GM12878 (cell line): ENCODE results near the gene C1RL. TPM values are rescaled to one million over a fixed set of nuclear protein-coding genes. Genes with fewer than 3 reads are reported as not detected.

Experiments
- ATAC-seq: fragments of 200-7000 bp; cut with Tn5 transposase; 3 replicates; pipeline ENCODE4 v1.9.1; 2020; ENCODE audit warnings: mild to moderate bottlenecking, moderate library complexity
- BruUV-seq: library from RNA; stranded (reverse); fragments of 400-500 nt; replicated peaks from 2 replicates; lab custom pipeline; 2021; lab: Mats Ljungman, UMichigan
- CTCF ChIA-PET: fragments of 300-600 bp; sonication (Branson Sonifier 250); formaldehyde crosslinking; extraction: SDS; loops from one replicate; lab custom pipeline; 2021; ENCODE audit warnings: inconsistent platforms; lab: Yijun Ruan, JAX
- POLR2A ChIA-PET: fragments of 350-600 bp; formaldehyde crosslinking; extraction: SDS; loops from one replicate; lab custom pipeline; 2021; ENCODE audit warnings: inconsistent platforms; lab: Charles Lee
- RAD21 ChIA-PET: fragments of 300-600 bp; sonication (Branson Sonifier 250); formaldehyde crosslinking; loops from one replicate; lab custom pipeline; 2023; ENCODE audit warnings: antibody characterized with exemption; ENCODE audit not compliant: unreplicated experiment; lab: Charles Lee
- SMC1A ChIA-PET: fragments of 300-600 bp; sonication (Branson Sonifier 250); formaldehyde crosslinking; loops from one replicate; lab custom pipeline; 2023; ENCODE audit not compliant: unreplicated experiment, uncharacterized antibody; lab: Charles Lee
- DNase-seq: peaks from one replicate; pipeline ENCODE4 v3.0.0-alpha.2; 2011; ENCODE audit warnings: low read depth, low spot score
- FAIRE-seq: peaks from 3 replicates; lab custom pipeline; 2011; peaks lifted over from hg19 to GRCh38; lab: Jason Lieb, UNC
- H2AFZ ChIP-seq: 2 replicates; pipeline ENCODE4 v1.6.0; 2011; ENCODE audit warnings: low read depth, low read length, control low read depth; ENCODE audit not compliant: control insufficient read depth
- H3K27ac ChIP-seq: 2 replicates; pipeline ENCODE4 v1.5.1; 2011; ENCODE audit warnings: control low read depth; ENCODE audit not compliant: control insufficient read depth, insufficient read depth
- H3K27me3 ChIP-seq, 2 experiments: replicated peaks in 1 of 2; 2 replicates each; pipeline versions ENCODE4 v1.6.0 to v1.6.1; 2011; ENCODE audit warnings: low read length in 1 of 2; ENCODE audit not compliant: control insufficient read depth in 2 of 2, insufficient read depth in 2 of 2
- H3K36me3 ChIP-seq, 2 experiments: 2 replicates each; pipeline ENCODE4 v1.5.1; 2011; ENCODE audit warnings: low read length in 1 of 2; ENCODE audit not compliant: control insufficient read depth in 2 of 2, insufficient read depth in 2 of 2
- H3K4me1 ChIP-seq: 2 replicates; pipeline ENCODE4 v1.6.1; 2011; ENCODE audit warnings: mild to moderate bottlenecking, low read length, moderate library complexity, mixed read lengths; ENCODE audit not compliant: control insufficient read depth, insufficient read depth
- H3K4me2 ChIP-seq: 2 replicates; pipeline ENCODE4 v1.6.0; 2011; ENCODE audit warnings: control low read depth; ENCODE audit not compliant: control insufficient read depth, insufficient read depth
- H3K4me3 ChIP-seq: fragments of 200-600 bp; sonication (generic); 2 replicates; pipeline ENCODE4 v1.5.1; 2016
- H3K79me2 ChIP-seq: 2 replicates; pipeline ENCODE4 v1.6.0; 2011; ENCODE audit warnings: low read length; ENCODE audit not compliant: control insufficient read depth, insufficient read depth
- H3K9ac ChIP-seq: 2 replicates; pipeline ENCODE4 v1.8.0; 2011; ENCODE audit warnings: low read length, control low read depth, mixed read lengths; ENCODE audit not compliant: control insufficient read depth, insufficient read depth
- H3K9me3 ChIP-seq: replicated peaks from 3 replicates; pipeline ENCODE4 v1.5.1; 2011; ENCODE audit warnings: mild to moderate bottlenecking, low read length; ENCODE audit not compliant: control insufficient read depth, insufficient read depth
- H4K20me1 ChIP-seq: 2 replicates; pipeline ENCODE4 v1.6.0; 2011; ENCODE audit not compliant: control insufficient read depth, insufficient read depth
- MTA2 ChIP-seq: fragments of 450-650 bp; IDR thresholded peaks from 2 replicates; pipeline ENCODE4 v1.6.1; 2016; ENCODE audit warnings: low read depth, mild to moderate bottlenecking, moderate library complexity
- MYB ChIP-seq: fragments of 150-350 bp; IDR thresholded peaks from 2 replicates; pipeline ENCODE4 v1.6.1; 2014; ENCODE audit warnings: mild to moderate bottlenecking, low read depth, low read length, borderline replicate concordance
- NBN ChIP-seq: fragments of 450-650 bp; IDR thresholded peaks from 2 replicates; pipeline ENCODE4 v1.6.1; 2016
- NR2C1 ChIP-seq: fragments of 450-650 bp; IDR thresholded peaks from 2 replicates; pipeline ENCODE4 v1.6.1; 2017; ENCODE audit warnings: antibody characterized with exemption, mild to moderate bottlenecking, moderate library complexity
- SIN3A ChIP-seq: IDR thresholded peaks from 2 replicates; pipeline ENCODE4 v1.6.1; 2012; ENCODE audit warnings: low read depth, low read length, improper control_type of control experiment
- ZZZ3 ChIP-seq: IDR thresholded peaks from 2 replicates; pipeline ENCODE4 v1.6.1; 2011; ENCODE audit warnings: low read depth; ENCODE audit not compliant: control insufficient read depth, insufficient read length
- WGBS: methylation state at CpG from one replicate; pipeline ENCODE4 v1.1.6; 2016; ENCODE audit warnings: low lambda C conversion rate; ENCODE audit not compliant: insufficient replicate concordance, insufficient coverage; ENCODE audit errors: missing lambda C conversion rate; 5-methylcytosine and 5-hydroxymethylcytosine counted together
- in situ Hi-C: fragments of 300-500 bp; cut with MboI; formaldehyde crosslinking; loops from 9 replicates; pipeline ENCODE4 v1.14.3; 2018; ENCODE audit warnings: mixed read lengths
- intact Hi-C: fragments of 100-400 bp; cut with micrococcal nuclease; formaldehyde crosslinking; loops from one replicate; pipeline ENCODE4 v1.14.2; 2022; ENCODE audit not compliant: unreplicated experiment
- polyA plus RNA-seq, 11 experiments: library from polyadenylated mRNA; depleted of rRNA in 4 of 11; unstranded in 6 of 11; stranded (reverse) in 5 of 11; fragments of >200 nt; fragmentation: Nextera tagmentation in 4 of 11; fragmentation: Illumina TruSeq in 1 of 11; extraction: Ambion mirVana in 4 of 11; extraction: Trizol in 1 of 11; gene quantifications; 1 replicate in 1 of 11; 2 replicates in 10 of 11; pipeline versions ENCODE4 v1.2.1 to v1.2.3, GENCODE V29; 2011 to 2016; ENCODE audit warnings: inconsistent platforms in 2 of 11, missing spikeins in 2 of 11, low read depth in 1 of 11
- total RNA-seq, 4 experiments: library from RNA; depleted of rRNA in 3 of 4; stranded (reverse); fragments of >200 nt in 3 of 4; fragmentation: Illumina TruSeq in 1 of 4; extraction: Trizol in 1 of 4; gene quantifications; 2 replicates each; pipeline versions ENCODE4 v1.2.1 to v1.2.3, GENCODE V29; 2013 to 2021
- TF ChIP-seq, protein P1 (sequence below): fragments of 450-650 bp; IDR thresholded peaks from 2 replicates; pipeline ENCODE4 v1.6.1; 2017; ENCODE audit warnings: antibody characterized with exemption, mild to moderate bottlenecking, moderate library complexity
- TF ChIP-seq, protein P2 (sequence below): fragments of 450-650 bp; formaldehyde crosslinking; IDR thresholded peaks from 2 replicates; pipeline ENCODE4 v1.4.0; 2020; ENCODE audit warnings: mild to moderate bottlenecking, moderate library complexity
- TF ChIP-seq, protein P3 (sequence below): fragments of 450-650 bp; conservative IDR thresholded peaks from 2 replicates; pipeline ENCODE4 v1.6.1; 2017; ENCODE audit warnings: mild to moderate bottlenecking, moderate library complexity

C1RL gene
- total and polyA plus RNA-seq, 10 of the 15 experiments (the other 5 are each of a cell fraction or from before 2014, with no cell fraction given): 1.3 to 12.8 (median 8.1) TPM

DNA sequence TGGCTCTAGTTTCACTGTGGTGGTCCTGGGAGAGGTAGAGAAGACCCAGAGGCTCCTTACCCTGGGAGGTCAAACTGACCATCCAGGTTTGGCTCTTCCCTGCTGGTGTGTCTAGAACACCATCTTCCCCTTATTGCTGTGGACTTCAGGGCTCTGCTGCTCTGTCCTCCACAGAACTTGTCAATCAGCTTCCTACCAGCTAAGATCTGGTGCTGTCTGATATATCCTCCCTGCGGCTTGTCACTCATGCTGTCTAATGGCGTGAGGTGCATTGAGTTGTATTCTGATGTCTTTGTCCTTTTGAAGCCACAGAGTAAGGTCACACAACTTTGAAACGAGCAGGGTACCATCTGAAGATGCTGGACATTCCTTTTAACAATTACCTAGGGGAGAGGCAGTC is 7.2 kb upstream of the C1RL start:
- H3K4me1 ChIP-seq: peaks cover 6% of the 10 kb centered on the region
- ChIA-PET SMC1A (no interaction called here), POLR2A (no interaction called here), RAD21 (no interaction called here), CTCF (no interaction called here)
- H3K27me3 ChIP-seq: no peaks in the 10 kb centered on the region
- peaks cover 0 to 33% of the 10 kb centered on the region in 2 experiments; a peak in 3 of 4 replicates for H3K36me3 ChIP-seq
- H3K9me3 ChIP-seq: no peaks in the 10 kb centered on the region
- H3K9ac ChIP-seq: no peak overlapping the region
- DNase-seq (no peak), FAIRE-seq (no peak), ATAC-seq (no peak)
- H3K4me2 ChIP-seq: no peak overlapping the region
- H4K20me1 ChIP-seq: no peaks in the 10 kb centered on the region
- intact Hi-C loops: no loop called here
- WGBS: 95% methylated on average over 3 of the region's 3 CpGs
- no peak for TF ChIP-seq ZZZ3
- no peak for TF ChIP-seq SIN3A
- TF ChIP-seq, protein P1, sequence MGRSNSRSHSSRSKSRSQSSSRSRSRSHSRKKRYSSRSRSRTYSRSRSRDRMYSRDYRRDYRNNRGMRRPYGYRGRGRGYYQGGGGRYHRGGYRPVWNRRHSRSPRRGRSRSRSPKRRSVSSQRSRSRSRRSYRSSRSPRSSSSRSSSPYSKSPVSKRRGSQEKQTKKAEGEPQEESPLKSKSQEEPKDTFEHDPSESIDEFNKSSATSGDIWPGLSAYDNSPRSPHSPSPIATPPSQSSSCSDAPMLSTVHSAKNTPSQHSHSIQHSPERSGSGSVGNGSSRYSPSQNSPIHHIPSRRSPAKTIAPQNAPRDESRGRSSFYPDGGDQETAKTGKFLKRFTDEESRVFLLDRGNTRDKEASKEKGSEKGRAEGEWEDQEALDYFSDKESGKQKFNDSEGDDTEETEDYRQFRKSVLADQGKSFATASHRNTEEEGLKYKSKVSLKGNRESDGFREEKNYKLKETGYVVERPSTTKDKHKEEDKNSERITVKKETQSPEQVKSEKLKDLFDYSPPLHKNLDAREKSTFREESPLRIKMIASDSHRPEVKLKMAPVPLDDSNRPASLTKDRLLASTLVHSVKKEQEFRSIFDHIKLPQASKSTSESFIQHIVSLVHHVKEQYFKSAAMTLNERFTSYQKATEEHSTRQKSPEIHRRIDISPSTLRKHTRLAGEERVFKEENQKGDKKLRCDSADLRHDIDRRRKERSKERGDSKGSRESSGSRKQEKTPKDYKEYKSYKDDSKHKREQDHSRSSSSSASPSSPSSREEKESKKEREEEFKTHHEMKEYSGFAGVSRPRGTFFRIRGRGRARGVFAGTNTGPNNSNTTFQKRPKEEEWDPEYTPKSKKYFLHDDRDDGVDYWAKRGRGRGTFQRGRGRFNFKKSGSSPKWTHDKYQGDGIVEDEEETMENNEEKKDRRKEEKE: no peak
- TF ChIP-seq NBN: no peak
- in situ Hi-C loops: no loop called here
- H3K27ac ChIP-seq: no peak overlapping the region
- BruUV-seq: no TSS peak
- H3K79me2 ChIP-seq: peaks cover 4% of the 10 kb centered on the region; the same call in 1 of the 2 replicates
- no peak overlapping the region for H2AFZ ChIP-seq
- H3K4me3 ChIP-seq: no peak overlapping the region

DNA sequence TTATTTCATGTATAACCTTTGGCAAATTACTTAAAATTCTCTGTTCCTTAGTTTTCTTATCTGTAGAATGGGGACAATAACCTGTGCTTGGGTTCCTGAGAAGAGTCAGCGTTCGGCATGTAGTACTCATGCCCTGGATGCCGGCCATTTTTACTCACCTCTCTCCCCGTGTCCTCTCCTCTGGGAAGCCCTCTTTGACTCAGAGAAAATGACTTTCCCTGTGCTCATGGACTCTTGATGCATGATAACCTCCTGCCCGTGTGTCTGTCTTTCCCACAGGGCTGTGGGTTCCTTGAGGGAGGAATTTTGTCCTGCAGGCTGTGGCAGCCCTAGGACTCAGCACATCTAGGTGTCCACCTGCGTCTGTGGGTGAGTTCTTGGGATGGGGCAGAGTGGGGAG is 5.8 kb upstream of the C1RL start:
- Histone ChIP-seq H2AFZ (no peak overlapping the region), H3K9ac (no peak overlapping the region), H3K79me2 (peaks cover 13% of the 10 kb centered on the region), H4K20me1 (no peaks in the 10 kb centered on the region), H3K36me3 (peaks cover 0 to 36% of the 10 kb centered on the region in 2 experiments; a peak in 3 of 4 replicates), H3K4me1 (peaks cover 8% of the 10 kb centered on the region), H3K27ac (no peak overlapping the region), H3K27me3 (no peaks in the 10 kb centered on the region), H3K9me3 (no peaks in the 10 kb centered on the region), H3K4me3 (no peak overlapping the region), H3K4me2 (no peak overlapping the region)
- ATAC-seq (no peak), DNase-seq (no peak), FAIRE-seq (no peak)
- 97% methylated on average over 6 of the region's 6 CpGs for WGBS
- no TSS peak for BruUV-seq
- ChIA-PET POLR2A (no interaction called here), RAD21 (no interaction called here), CTCF (interaction anchor here (4.1 kb wide), 1 partner anchor 30 kb away, joined by 44 read pairs; no protein-coding TSS in a partner anchor), SMC1A (interaction anchor here (0.6 kb wide), 1 partner anchor 10 kb away, joined by 3 read pairs; no protein-coding TSS in a partner anchor)
- in situ Hi-C loops (loop anchor here (5.0 kb wide), 1 partner anchor 153 kb away; no protein-coding TSS in a partner anchor), intact Hi-C loops (loop anchor here (5.0 kb wide), 2 partner anchors 153 to 193 kb away; no protein-coding TSS in a partner anchor)
- TF ChIP-seq, protein P2, sequence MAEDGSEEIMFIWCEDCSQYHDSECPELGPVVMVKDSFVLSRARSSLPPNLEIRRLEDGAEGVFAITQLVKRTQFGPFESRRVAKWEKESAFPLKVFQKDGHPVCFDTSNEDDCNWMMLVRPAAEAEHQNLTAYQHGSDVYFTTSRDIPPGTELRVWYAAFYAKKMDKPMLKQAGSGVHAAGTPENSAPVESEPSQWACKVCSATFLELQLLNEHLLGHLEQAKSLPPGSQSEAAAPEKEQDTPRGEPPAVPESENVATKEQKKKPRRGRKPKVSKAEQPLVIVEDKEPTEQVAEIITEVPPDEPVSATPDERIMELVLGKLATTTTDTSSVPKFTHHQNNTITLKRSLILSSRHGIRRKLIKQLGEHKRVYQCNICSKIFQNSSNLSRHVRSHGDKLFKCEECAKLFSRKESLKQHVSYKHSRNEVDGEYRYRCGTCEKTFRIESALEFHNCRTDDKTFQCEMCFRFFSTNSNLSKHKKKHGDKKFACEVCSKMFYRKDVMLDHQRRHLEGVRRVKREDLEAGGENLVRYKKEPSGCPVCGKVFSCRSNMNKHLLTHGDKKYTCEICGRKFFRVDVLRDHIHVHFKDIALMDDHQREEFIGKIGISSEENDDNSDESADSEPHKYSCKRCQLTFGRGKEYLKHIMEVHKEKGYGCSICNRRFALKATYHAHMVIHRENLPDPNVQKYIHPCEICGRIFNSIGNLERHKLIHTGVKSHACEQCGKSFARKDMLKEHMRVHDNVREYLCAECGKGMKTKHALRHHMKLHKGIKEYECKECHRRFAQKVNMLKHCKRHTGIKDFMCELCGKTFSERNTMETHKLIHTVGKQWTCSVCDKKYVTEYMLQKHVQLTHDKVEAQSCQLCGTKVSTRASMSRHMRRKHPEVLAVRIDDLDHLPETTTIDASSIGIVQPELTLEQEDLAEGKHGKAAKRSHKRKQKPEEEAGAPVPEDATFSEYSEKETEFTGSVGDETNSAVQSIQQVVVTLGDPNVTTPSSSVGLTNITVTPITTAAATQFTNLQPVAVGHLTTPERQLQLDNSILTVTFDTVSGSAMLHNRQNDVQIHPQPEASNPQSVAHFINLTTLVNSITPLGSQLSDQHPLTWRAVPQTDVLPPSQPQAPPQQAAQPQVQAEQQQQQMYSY: no peak
- TF ChIP-seq MTA2 (no peak), MYB (no peak), NR2C1 (no peak)
- TF ChIP-seq, protein P3, sequence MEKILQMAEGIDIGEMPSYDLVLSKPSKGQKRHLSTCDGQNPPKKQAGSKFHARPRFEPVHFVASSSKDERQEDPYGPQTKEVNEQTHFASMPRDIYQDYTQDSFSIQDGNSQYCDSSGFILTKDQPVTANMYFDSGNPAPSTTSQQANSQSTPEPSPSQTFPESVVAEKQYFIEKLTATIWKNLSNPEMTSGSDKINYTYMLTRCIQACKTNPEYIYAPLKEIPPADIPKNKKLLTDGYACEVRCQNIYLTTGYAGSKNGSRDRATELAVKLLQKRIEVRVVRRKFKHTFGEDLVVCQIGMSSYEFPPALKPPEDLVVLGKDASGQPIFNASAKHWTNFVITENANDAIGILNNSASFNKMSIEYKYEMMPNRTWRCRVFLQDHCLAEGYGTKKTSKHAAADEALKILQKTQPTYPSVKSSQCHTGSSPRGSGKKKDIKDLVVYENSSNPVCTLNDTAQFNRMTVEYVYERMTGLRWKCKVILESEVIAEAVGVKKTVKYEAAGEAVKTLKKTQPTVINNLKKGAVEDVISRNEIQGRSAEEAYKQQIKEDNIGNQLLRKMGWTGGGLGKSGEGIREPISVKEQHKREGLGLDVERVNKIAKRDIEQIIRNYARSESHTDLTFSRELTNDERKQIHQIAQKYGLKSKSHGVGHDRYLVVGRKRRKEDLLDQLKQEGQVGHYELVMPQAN: no peak
